ENCODE results near the gene COL4A3. TPM values are rescaled to one million over a fixed set of nuclear protein-coding genes. Genes with fewer than 3 reads are reported as not detected.

COL4A3 gene
- total RNA-seq, 1 donor from 2014 or later = 0.34 TPM

DNA sequence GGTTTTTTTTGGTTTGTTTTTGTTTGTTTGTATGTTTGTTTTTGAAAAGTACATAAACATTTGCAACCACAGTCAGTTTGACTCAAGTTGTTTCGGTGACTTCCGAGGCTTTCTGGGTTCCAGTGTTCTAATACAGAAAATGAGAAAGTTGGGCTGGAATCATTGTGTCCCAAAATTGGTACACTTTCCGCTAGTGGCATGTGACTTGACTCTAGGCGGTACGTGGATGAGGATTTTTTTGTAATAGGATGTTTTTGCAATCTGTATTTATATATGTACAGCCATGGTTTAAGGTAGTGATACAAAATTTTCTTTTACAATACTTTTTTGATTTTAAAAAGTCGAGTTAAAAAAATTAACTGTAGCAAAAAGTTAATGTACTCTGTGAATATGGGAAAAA is 162.4 kb downstream of the COL4A3 start:
- no peak overlapping the region for H3K27ac Mint-ChIP-seq
- no peak for DNase-seq (ENCODE audit: low spot score, unreplicated experiment)
- peaks cover 9% of the 10 kb centered on the region for H3K4me1 Mint-ChIP-seq (ENCODE audit: low read depth)
- TF ChIP-seq, protein P1, sequence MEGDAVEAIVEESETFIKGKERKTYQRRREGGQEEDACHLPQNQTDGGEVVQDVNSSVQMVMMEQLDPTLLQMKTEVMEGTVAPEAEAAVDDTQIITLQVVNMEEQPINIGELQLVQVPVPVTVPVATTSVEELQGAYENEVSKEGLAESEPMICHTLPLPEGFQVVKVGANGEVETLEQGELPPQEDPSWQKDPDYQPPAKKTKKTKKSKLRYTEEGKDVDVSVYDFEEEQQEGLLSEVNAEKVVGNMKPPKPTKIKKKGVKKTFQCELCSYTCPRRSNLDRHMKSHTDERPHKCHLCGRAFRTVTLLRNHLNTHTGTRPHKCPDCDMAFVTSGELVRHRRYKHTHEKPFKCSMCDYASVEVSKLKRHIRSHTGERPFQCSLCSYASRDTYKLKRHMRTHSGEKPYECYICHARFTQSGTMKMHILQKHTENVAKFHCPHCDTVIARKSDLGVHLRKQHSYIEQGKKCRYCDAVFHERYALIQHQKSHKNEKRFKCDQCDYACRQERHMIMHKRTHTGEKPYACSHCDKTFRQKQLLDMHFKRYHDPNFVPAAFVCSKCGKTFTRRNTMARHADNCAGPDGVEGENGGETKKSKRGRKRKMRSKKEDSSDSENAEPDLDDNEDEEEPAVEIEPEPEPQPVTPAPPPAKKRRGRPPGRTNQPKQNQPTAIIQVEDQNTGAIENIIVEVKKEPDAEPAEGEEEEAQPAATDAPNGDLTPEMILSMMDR (IDR thresholded peaks at IDR 0.05; ENCODE audit: unreplicated experiment) = no peak
- H3K4me3 Mint-ChIP-seq (ENCODE audit: low read depth) = peak overlapping the region; percentile 94
- H3K9me3 Mint-ChIP-seq (ENCODE audit: low read depth) = peaks cover 15% of the 10 kb centered on the region
- peaks cover 20% of the 10 kb centered on the region for H3K36me3 Mint-ChIP-seq (ENCODE audit: insufficient read depth)
- no peaks in the 10 kb centered on the region for H3K27me3 Mint-ChIP-seq

DNA sequence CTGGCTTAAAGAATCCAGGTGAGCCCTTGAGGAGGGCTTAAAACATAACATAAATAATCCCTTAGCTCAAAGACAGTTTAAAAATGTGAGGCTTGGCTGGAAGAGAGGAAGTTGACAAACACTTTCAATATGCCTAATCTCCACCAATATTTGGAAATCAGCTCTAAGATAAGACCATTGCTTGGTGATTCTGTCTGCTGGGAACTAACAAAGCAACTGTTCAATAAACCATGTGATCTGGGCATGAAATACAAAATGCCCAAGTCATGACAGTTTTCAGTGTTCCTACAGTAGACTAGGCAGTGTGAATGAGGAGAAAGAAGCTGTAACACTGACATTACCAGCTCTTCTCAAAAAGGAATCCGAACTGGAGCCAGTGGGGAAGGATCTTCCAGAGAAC is 171.3 kb downstream of the COL4A3 start:
- Mint-ChIP-seq H3K4me3 (ENCODE audit: low read depth) (no peak overlapping the region), H3K36me3 (ENCODE audit: insufficient read depth) (peaks cover 41% of the 10 kb centered on the region), H3K4me1 (ENCODE audit: low read depth) (peaks cover 23% of the 10 kb centered on the region), H3K27me3 (no peaks in the 10 kb centered on the region), H3K27ac (no peak overlapping the region), H3K9me3 (ENCODE audit: low read depth) (no peaks in the 10 kb centered on the region)
- TF ChIP-seq, protein P1 (IDR thresholded peaks at IDR 0.05; ENCODE audit: unreplicated experiment) = no peak
- DNase-seq (ENCODE audit: low spot score, unreplicated experiment) = no peak

DNA sequence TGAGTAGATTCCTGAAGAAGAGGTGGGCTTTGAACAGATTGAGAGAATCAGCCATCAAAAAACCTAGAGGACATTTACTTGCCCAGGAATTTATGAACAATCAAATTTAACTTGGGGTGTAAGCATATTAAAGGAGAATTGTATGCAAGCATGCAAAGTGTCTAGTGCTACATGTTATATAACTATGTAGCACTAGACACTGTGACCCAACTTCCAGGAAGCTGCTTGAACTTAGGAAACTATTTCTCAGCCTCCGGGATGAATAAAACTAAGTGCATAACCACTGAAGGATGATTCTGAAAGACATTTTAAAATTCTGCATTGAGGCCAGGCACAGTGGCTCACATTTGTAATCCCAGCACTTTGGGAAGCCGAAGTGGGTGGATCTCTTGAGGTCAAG is 173.0 kb downstream of the COL4A3 start:
- Mint-ChIP-seq H3K27ac (no peak overlapping the region), H3K4me1 (ENCODE audit: low read depth) (peaks cover 23% of the 10 kb centered on the region), H3K36me3 (ENCODE audit: insufficient read depth) (peaks cover 32% of the 10 kb centered on the region), H3K9me3 (ENCODE audit: low read depth) (no peaks in the 10 kb centered on the region), H3K4me3 (ENCODE audit: low read depth) (no peak overlapping the region), H3K27me3 (no peaks in the 10 kb centered on the region)
- TF ChIP-seq, protein P1 (IDR thresholded peaks at IDR 0.05; ENCODE audit: unreplicated experiment) = no peak
- no peak for DNase-seq (ENCODE audit: low spot score, unreplicated experiment)

DNA sequence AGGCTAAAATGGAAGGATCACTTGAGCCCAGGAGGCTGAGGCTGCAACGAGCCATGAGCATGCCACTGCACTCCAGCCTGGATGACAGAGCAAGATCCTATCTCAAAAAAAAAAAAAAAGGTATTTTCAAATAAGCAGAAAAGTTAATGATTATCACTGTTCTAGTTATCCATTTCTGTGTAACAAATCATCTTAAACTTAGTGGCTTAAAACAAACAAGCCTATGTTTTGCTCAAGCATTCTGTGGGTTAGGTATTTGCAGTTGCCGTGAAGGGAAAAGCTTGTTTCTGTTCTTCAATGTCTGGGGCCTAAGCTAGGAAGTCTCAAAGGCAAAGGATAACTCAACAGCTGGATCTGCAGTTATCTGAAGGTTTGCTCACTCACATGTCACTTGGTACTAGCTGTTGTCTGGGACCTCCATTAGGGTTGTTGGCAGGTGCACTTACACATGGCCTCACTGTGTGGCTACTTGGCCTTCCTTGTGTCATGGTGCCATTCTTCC is 174.7 kb downstream of the COL4A3 start:
- Mint-ChIP-seq H3K36me3 (ENCODE audit: insufficient read depth) (peaks cover 28% of the 10 kb centered on the region), H3K4me1 (ENCODE audit: low read depth) (peaks cover 23% of the 10 kb centered on the region), H3K9me3 (ENCODE audit: low read depth) (no peaks in the 10 kb centered on the region), H3K27me3 (no peaks in the 10 kb centered on the region), H3K27ac (peak overlapping the region; percentile 42), H3K4me3 (ENCODE audit: low read depth) (no peak overlapping the region)
- TF ChIP-seq, protein P1 (IDR thresholded peaks at IDR 0.05; ENCODE audit: unreplicated experiment) = no peak
- DNase-seq (ENCODE audit: low spot score, unreplicated experiment) = no peak

DNA sequence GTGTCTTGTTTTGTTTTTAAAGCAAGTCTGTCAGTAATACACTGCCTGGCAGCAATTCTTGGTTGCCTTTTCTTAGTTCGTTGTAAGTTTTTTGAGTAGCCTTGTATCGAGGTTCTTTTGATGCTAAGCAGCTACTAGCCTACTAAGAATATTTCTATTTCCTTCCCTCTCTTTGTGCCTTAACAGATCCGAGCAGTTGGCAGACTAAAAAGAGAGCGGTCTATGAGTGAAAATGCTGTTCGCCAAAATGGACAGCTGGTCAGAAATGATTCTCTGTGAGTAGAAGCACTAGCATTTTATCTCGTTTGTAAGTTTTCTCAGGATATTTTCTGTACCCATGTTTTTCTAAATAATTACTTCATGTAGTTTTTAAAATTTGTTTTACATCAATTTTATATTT is 175.7 kb downstream of the COL4A3 start:
- H3K9me3 Mint-ChIP-seq (ENCODE audit: low read depth) = no peaks in the 10 kb centered on the region
- no peak for DNase-seq (ENCODE audit: low spot score, unreplicated experiment)
- H3K27ac Mint-ChIP-seq = no peak overlapping the region
- TF ChIP-seq, protein P1 (IDR thresholded peaks at IDR 0.05; ENCODE audit: unreplicated experiment) = no peak
- H3K4me3 Mint-ChIP-seq (ENCODE audit: low read depth) = no peak overlapping the region
- peaks cover 22% of the 10 kb centered on the region for H3K4me1 Mint-ChIP-seq (ENCODE audit: low read depth)
- H3K27me3 Mint-ChIP-seq = no peaks in the 10 kb centered on the region
- peaks cover 23% of the 10 kb centered on the region for H3K36me3 Mint-ChIP-seq (ENCODE audit: insufficient read depth)
